22Rv1 (cell line): ENCODE measurements around the gene TMEM184C.

ENCODE experiments used
- H3K27ac ChIP-seq: fragments of 450-650 bp; 2 replicates; pipeline ENCODE4 v1.5.1; 2017
- ZFX ChIP-seq: fragments of 450-650 bp; IDR thresholded peaks from 2 replicates; pipeline ENCODE4 v1.6.1; 2017; ENCODE audit warnings: antibody characterized with exemption, borderline replicate concordance
- TF ChIP-seq, protein P1 (sequence below): fragments of 450-650 bp; IDR thresholded peaks from 2 replicates; pipeline ENCODE4 v1.5.1; 2017; ENCODE audit warnings: mild to moderate bottlenecking

TMEM184C gene

DNA sequence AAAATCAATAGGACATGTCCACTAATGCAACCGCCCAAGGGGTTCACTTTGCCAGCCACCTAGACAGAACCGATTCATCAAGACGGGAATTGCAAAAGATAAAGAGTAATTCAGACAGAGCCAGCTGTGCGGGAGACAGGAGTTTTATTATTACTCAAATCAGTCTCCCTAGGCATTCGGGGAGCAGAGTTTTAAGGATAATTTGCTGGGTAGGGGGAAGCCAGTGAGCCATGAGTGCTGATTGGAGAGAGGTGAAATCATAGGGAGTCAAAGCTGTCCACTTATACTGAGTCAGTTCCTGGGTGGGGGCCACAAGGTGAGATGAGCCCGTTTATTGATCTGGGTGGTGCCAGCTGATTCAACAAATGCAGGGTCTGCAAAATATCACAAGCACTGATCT, 8.5 kb downstream of the TMEM184C start:
- TF ChIP-seq ZFX = no peak
- TF ChIP-seq, protein P1, sequence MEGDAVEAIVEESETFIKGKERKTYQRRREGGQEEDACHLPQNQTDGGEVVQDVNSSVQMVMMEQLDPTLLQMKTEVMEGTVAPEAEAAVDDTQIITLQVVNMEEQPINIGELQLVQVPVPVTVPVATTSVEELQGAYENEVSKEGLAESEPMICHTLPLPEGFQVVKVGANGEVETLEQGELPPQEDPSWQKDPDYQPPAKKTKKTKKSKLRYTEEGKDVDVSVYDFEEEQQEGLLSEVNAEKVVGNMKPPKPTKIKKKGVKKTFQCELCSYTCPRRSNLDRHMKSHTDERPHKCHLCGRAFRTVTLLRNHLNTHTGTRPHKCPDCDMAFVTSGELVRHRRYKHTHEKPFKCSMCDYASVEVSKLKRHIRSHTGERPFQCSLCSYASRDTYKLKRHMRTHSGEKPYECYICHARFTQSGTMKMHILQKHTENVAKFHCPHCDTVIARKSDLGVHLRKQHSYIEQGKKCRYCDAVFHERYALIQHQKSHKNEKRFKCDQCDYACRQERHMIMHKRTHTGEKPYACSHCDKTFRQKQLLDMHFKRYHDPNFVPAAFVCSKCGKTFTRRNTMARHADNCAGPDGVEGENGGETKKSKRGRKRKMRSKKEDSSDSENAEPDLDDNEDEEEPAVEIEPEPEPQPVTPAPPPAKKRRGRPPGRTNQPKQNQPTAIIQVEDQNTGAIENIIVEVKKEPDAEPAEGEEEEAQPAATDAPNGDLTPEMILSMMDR = no peak
- no peak overlapping the region for H3K27ac ChIP-seq

GRCh38 chr4:147626903-147627302, 9.7 kb downstream of the TMEM184C start:
- TF ChIP-seq ZFX = no peak
- TF ChIP-seq, protein P1 = no peak
- H3K27ac ChIP-seq = no peak overlapping the region

DNA sequence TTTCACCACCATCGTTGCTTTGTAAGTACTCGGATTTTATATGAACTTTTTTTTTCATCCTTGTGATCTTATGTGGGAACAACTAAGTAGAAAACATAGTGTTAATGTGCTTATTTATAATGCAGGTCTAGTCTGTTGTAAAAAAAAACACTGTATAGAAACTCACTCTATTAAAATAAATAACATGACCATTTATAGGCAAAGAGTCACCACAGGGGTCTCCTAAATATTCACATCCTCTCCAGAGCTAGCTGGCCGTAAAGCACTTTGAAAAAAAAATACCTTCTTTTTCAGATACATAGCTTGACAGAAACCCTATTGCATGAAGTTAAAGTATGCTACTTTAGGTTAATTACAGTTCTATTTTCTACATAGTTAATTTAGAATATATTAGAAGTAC, 11.2 kb downstream of the TMEM184C start:
- no peak overlapping the region for H3K27ac ChIP-seq
- TF ChIP-seq ZFX = no peak
- TF ChIP-seq, protein P1 = no peak

DNA sequence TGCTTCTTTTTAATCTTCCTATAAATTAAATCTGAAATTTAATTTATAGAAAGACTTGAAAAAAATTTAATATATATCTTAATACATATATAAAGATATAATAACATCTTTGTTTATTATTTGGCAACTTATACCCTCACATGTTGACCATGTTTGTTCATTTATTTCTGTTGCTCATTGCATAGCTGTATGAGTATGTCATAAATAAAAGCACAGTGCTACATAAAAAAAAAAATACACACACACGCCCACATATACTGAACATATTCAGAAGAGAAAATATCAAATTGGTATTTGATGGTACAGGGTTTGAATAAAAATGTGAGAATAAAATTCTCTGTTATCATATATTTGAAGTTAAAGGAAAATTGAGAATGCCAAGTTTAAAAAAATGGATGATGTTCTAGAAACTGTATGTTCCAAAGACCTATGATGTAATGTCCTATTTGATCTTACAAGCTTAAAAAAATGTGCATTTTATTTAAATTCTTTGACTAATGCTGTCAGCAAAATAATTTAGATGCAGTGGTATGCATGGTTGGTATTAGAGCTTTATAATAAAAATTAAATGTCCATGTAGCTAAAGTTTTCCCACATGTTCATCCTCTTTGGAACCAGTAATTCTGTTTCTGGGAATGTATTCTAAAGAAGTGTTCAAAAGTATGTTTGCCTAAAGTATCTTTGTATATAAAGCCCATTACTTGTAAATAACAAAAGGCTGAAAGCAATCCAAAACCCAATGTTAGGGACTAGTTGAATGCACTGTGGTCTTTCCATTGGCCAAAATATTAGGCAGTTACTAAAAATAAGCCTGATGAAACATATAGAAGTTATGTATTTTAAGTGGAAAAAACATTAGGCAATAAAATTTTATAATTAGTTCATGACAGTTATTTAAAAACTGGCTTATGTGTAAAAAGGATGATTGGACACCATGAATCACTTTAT, 12.9 kb downstream of the TMEM184C start:
- no peak for TF ChIP-seq ZFX
- TF ChIP-seq, protein P1 = no peak
- no peak overlapping the region for H3K27ac ChIP-seq

DNA sequence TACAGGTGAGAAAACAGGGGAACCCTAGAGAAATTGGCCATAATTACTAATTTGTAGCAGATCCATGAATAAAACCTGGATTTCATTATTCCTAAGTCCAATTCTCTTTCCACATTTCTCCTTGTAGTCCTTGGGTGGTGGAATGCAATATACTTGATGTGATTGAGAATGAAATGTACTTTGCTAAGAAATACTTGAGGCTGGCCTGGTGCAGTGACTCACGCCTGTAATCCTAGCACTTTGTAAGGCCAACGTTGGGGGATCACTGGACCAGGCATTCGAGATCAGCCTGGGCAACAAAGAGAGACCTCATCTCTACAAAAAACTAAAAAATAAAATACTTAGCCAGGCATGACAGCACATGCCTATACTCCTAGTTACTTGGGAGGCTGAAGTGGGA, 15.9 kb downstream of the TMEM184C start:
- TF ChIP-seq, protein P1 = no peak
- no peak for TF ChIP-seq ZFX
- H3K27ac ChIP-seq = no peak overlapping the region

DNA sequence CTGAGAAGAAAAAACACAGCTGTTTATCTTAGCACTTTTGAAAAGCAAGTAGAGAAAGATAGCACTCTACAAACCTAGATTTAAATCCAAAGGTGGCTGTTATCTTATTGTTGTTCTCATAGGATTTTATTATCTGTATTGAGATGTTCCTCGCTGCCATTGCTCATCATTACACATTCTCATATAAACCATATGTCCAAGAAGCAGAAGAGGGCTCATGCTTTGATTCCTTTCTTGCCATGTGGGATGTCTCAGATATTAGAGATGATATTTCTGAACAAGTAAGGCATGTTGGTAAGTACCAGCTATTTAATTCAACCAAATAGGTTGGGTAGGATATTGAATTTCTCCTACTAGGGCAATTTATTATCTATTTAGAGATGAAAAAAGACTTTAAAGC, 16.4 kb downstream of the TMEM184C start:
- TF ChIP-seq, protein P1 = no peak
- TF ChIP-seq ZFX = no peak

DNA sequence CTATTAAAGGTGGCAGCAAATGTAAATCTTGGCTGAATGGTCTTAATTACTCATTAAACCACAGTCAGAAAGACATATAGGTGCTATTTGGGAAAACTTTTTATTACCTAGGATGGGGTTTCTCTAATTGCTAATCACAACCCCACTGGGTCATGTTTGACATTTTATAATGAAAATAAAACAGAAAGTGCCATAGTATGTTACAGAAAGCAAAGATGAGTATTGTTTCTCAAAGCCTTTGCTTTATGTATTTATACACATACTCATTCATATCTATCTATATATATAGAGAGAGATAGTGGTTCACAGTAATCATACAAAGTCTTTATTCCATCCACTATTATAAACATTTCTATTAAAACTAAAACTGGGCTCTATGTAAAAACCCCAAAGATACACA, 18.2 kb downstream of the TMEM184C start:
- no peak for TF ChIP-seq ZFX
- TF ChIP-seq, protein P1 = no peak
- no peak overlapping the region for H3K27ac ChIP-seq

More for the DNA sequence above, 16.4 kb downstream of the TMEM184C start:
- no peak overlapping the region for H3K27ac ChIP-seq
